ENCODE data around the gene RPL29. TPM values are rescaled to one million over a fixed set of nuclear protein-coding genes. Genes with fewer than 3 reads are reported as not detected.
A peak's percentile ranks its signal among the peaks of the same experiment; 100 is the strongest.

The RPL29 gene
- total RNA-seq, 1 experiment from 2014 or later = 868 TPM

GRCh38 chr3:51966486-51966885 lies 29.2 kb downstream of the RPL29 start:
- DNase-seq (ENCODE audit: low read depth in 1 of 2, low spot score in 2 of 2) = no peak
- H3K27ac ChIP-seq = no peak overlapping the region
- H3K4me1 ChIP-seq (replicated peaks) = peaks cover 54% of the 10 kb centered on the region
- H3K27me3 ChIP-seq (replicated peaks) = no peaks in the 10 kb centered on the region
- H3K9me3 ChIP-seq (replicated peaks) = no peaks in the 10 kb centered on the region
- H3K4me3 ChIP-seq = peak overlapping the region; percentile 92
- peaks cover 28% of the 10 kb centered on the region for H3K36me3 ChIP-seq

- peaks cover 54% of the 10 kb centered on the region for H3K4me1 ChIP-seq (replicated peaks)
- peaks cover 31% of the 10 kb centered on the region for H3K36me3 ChIP-seq
- H3K9me3 ChIP-seq (replicated peaks) = no peaks in the 10 kb centered on the region
- DNase-seq (ENCODE audit: low read depth in 1 of 2, low spot score in 2 of 2) = no peak
- H3K27ac ChIP-seq = no peak overlapping the region
- H3K4me3 ChIP-seq = peak overlapping the region; percentile 92
- H3K27me3 ChIP-seq (replicated peaks) = no peaks in the 10 kb centered on the region
Observed at GRCh38 chr3:51966016-51966415, 29.7 kb downstream of the RPL29 start.

- DNase-seq (ENCODE audit: low read depth in 1 of 2, low spot score in 2 of 2) = no peak
- H3K27me3 ChIP-seq (replicated peaks) = no peaks in the 10 kb centered on the region
- peaks cover 54% of the 10 kb centered on the region for H3K4me1 ChIP-seq (replicated peaks)
- H3K4me3 ChIP-seq = no peak overlapping the region
- no peak overlapping the region for H3K27ac ChIP-seq
- H3K36me3 ChIP-seq = peaks cover 46% of the 10 kb centered on the region
- H3K9me3 ChIP-seq (replicated peaks) = no peaks in the 10 kb centered on the region
Observed at GRCh38 chr3:51964521-51964920, 31.2 kb downstream of the RPL29 start.

GRCh38 chr3:51963951-51964451 lies 31.7 kb downstream of the RPL29 start:
- Histone ChIP-seq H3K36me3 (peaks cover 51% of the 10 kb centered on the region), H3K27me3 (replicated peaks) (no peaks in the 10 kb centered on the region), H3K4me3 (no peak overlapping the region; the same call in 1 of the 2 replicates), H3K27ac (no peak overlapping the region; the same call in 1 of the 2 replicates), H3K4me1 (replicated peaks) (peaks cover 54% of the 10 kb centered on the region), H3K9me3 (replicated peaks) (no peaks in the 10 kb centered on the region)
- peak; percentile 68 to 83 for DNase-seq (ENCODE audit: low read depth in 1 of 2, low spot score in 2 of 2)

- Histone ChIP-seq H3K9me3 (replicated peaks) (no peaks in the 10 kb centered on the region), H3K4me3 (no peak overlapping the region), H3K36me3 (peaks cover 54% of the 10 kb centered on the region), H3K27ac (no peak overlapping the region), H3K27me3 (replicated peaks) (no peaks in the 10 kb centered on the region), H3K4me1 (replicated peaks) (peaks cover 50% of the 10 kb centered on the region)
- no peak for DNase-seq (ENCODE audit: low read depth in 1 of 2, low spot score in 2 of 2)
Observed at GRCh38 chr3:51962854-51963530, 32.7 kb downstream of the RPL29 start.

- no peak overlapping the region for H3K4me3 ChIP-seq
- DNase-seq (ENCODE audit: low read depth in 1 of 2, low spot score in 2 of 2) = no peak
- peaks cover 44% of the 10 kb centered on the region for H3K4me1 ChIP-seq (replicated peaks)
- peaks cover 62% of the 10 kb centered on the region for H3K36me3 ChIP-seq
- no peaks in the 10 kb centered on the region for H3K9me3 ChIP-seq (replicated peaks)
- no peak overlapping the region for H3K27ac ChIP-seq
- H3K27me3 ChIP-seq (replicated peaks) = no peaks in the 10 kb centered on the region
Observed at GRCh38 chr3:51961602-51962569, 33.8 kb downstream of the RPL29 start.

- Histone ChIP-seq H3K4me3 (no peak overlapping the region), H3K4me1 (replicated peaks) (peaks cover 35% of the 10 kb centered on the region), H3K9me3 (replicated peaks) (no peaks in the 10 kb centered on the region), H3K27me3 (replicated peaks) (no peaks in the 10 kb centered on the region), H3K36me3 (peaks cover 69% of the 10 kb centered on the region), H3K27ac (no peak overlapping the region)
- DNase-seq (ENCODE audit: low read depth in 1 of 2, low spot score in 2 of 2) = no peak
Observed at GRCh38 chr3:51961011-51961410, 34.7 kb downstream of the RPL29 start.

GRCh38 chr3:51960386-51960785 lies 35.3 kb downstream of the RPL29 start:
- H3K4me1 ChIP-seq (replicated peaks) = peaks cover 29% of the 10 kb centered on the region
- H3K9me3 ChIP-seq (replicated peaks) = no peaks in the 10 kb centered on the region
- H3K36me3 ChIP-seq = peaks cover 69% of the 10 kb centered on the region
- DNase-seq (ENCODE audit: low read depth in 1 of 2, low spot score in 2 of 2) = peak in 1 of 2 experiments; percentile 37
- H3K27ac ChIP-seq = no peak overlapping the region
- H3K4me3 ChIP-seq = no peak overlapping the region
- H3K27me3 ChIP-seq (replicated peaks) = no peaks in the 10 kb centered on the region

GRCh38 chr3:51959651-51960050 lies 36.0 kb downstream of the RPL29 start:
- Histone ChIP-seq H3K9me3 (replicated peaks) (no peaks in the 10 kb centered on the region), H3K36me3 (peaks cover 69% of the 10 kb centered on the region), H3K4me1 (replicated peaks) (peaks cover 21% of the 10 kb centered on the region), H3K4me3 (no peak overlapping the region), H3K27me3 (replicated peaks) (no peaks in the 10 kb centered on the region), H3K27ac (no peak overlapping the region)
- peak in 1 of 2 experiments; percentile 38 for DNase-seq (ENCODE audit: low read depth in 1 of 2, low spot score in 2 of 2)

- Histone ChIP-seq H3K27me3 (replicated peaks) (no peaks in the 10 kb centered on the region), H3K36me3 (peaks cover 64% of the 10 kb centered on the region), H3K27ac (no peak overlapping the region), H3K4me3 (no peak overlapping the region), H3K4me1 (replicated peaks) (peaks cover 14% of the 10 kb centered on the region), H3K9me3 (replicated peaks) (no peaks in the 10 kb centered on the region)
- no peak for DNase-seq (ENCODE audit: low read depth in 1 of 2, low spot score in 2 of 2)
Observed at GRCh38 chr3:51958603-51959521, 36.8 kb downstream of the RPL29 start.

GRCh38 chr3:51957520-51958205 lies 38.0 kb downstream of the RPL29 start:
- no peaks in the 10 kb centered on the region for H3K9me3 ChIP-seq (replicated peaks)
- H3K4me1 ChIP-seq (replicated peaks) = peaks cover 10% of the 10 kb centered on the region
- H3K4me3 ChIP-seq = no peak overlapping the region
- H3K27me3 ChIP-seq (replicated peaks) = no peaks in the 10 kb centered on the region
- H3K27ac ChIP-seq = no peak overlapping the region
- no peak for DNase-seq (ENCODE audit: low read depth in 1 of 2, low spot score in 2 of 2)
- H3K36me3 ChIP-seq = peaks cover 55% of the 10 kb centered on the region

- H3K27ac ChIP-seq = no peak overlapping the region
- peaks cover 9% of the 10 kb centered on the region for H3K4me1 ChIP-seq (replicated peaks)
- peak in 1 of 2 experiments; percentile 35 for DNase-seq (ENCODE audit: low read depth in 1 of 2, low spot score in 2 of 2)
- H3K9me3 ChIP-seq (replicated peaks) = no peaks in the 10 kb centered on the region
- peaks cover 50% of the 10 kb centered on the region for H3K36me3 ChIP-seq
- no peak overlapping the region for H3K4me3 ChIP-seq
- H3K27me3 ChIP-seq (replicated peaks) = no peaks in the 10 kb centered on the region
Observed at GRCh38 chr3:51955893-51956770, 39.6 kb downstream of the RPL29 start.
